NCI-H2029 (cell line): ENCODE data around the gene ESPNL.
A peak's percentile ranks its signal among the peaks of the same experiment; 100 is the strongest.
"Not testable (repeated sequence)": the region's sequence is repeated elsewhere in the genome, so short reads cannot be mapped to it uniquely, and the experiment has no call there.

Experiments used
- DNase-seq: peaks from one replicate; lab custom pipeline; 2025; lab: John Stamatoyannopoulos, UW

Gene ESPNL

DNA sequence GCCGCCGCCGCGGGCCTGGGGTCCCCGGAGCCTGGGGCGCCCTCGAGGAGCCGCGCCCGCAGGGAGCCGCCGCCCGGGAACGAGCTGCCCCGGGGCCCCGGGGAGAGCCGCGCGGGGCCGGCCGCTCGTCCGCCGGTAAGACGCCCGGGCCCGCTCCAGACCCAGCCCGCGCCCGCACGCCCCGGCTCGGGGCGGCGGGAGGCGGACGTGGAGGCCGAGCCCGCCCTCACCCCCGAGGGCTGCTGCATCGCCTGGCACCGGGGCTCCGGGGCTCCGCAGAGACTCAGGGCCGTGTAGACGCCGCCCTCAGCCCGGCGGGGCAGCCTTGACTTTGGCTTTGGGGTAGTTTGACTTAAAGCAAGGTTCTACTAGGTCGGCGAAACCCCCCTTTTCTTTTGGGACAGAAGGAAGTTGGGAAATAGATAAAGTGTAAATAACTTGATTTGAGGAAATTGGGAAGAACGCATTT, 59.0 kb downstream of the ESPNL start:
- DNase-seq = no peak

DNA sequence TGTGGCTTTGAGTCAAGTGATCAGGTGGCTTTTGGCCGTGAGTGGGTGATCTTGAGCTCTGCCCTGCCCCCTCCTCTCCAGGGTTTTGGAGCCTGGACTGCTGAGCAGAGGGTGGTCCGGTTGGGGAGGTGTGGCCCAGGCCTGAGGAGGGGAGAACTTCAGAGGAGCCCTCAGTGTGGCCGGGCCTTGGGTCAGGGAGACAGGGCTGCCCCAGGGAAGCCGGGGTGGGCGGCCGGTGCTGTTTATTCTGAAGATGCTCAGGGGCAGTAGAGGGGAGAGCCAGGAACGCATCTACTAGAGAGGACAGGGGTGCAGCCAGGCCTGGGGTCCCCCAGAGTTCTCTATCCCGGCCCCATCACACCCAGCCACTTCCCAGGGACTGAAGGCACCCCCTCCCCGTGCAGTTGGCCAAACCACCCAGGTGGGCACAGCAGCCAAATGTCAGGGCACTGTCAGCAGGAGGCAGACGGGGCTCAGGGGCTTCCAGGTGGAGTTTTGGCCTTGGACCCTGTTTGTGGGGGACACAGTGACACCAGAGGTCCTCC, 59.6 kb downstream of the ESPNL start:
- no peak for DNase-seq

DNA sequence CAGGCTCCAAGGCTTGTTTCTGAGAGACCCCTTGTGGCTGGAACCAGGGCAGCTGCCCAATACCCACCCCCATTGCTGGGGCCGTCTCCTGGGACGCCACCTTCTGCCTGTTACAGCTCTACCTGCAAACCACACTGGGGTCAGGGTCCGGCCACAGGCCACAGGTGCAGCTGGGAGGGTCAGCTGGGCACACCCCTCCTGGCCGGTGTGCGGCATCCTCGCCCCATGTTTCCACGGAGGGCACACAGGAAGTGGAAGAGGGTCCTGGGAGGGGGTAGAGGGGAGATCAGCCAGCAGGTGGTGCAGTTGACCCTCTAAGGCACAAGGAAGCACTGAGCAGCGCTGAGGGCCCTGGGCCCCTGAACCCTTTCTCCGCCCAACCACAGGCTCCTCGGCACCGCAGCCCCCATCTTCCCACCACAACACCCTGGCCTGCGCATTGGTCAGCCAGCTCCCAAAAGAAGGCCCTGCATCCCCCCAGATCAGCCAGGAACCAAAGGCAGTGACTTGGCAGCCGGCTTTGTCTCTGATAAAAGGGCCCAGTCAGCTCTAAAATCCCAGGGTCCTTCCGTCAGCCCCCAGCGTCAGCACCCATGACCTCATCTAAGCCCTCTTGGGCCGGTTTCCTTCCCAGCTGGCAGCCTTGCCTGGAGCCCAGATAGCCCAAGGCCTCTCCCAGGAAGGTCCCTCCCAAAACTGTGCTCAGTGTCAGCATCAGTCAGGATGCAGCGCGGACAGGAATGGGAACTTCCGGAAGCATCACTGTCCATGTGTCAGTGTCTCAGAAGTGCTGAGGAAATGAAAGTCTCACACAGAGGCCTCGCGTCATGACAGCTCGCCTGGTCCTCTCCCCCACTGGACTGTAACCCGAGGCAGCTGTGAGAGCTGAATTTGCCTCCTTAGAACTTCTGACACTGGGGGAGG, 60.3 kb downstream of the ESPNL start:
- no peak for DNase-seq

DNA sequence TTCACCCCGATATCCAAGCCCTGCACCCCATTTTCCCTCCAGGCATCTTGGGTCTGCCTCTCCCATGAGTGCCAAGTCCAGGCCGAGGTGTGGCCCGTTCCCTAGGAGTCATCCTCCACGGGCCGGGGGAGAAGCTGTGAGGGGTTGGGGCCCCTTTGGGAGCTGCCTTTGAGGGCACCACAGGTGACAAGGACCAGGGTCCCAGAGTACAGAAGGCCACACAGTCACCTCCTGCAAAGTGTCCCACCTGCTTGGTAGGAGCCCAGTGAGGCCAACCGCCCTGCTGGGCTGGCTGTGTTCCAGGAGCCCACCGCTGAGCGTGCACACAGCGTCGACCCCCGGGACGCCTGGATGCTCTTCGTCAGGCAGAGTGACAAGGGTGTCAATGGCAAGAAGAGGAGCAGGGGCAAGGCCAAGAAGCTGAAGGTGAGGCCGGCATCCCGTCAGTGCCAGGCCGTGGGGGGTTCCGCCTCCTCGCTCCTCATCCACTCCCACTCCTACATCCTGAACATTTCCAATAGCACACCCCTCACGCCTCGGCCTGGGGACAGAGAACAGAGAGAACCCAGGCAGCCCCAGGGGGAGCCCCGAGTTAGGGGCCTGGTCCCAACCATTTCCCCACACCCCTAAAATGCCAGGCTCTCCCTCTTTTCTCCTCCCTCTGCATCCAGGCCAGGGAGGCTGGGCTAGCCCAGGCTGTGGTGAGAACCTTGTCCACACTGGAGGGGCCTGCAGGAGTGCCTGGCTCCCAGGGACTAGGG, 61.3 kb downstream of the ESPNL start:
- no peak for DNase-seq

DNA sequence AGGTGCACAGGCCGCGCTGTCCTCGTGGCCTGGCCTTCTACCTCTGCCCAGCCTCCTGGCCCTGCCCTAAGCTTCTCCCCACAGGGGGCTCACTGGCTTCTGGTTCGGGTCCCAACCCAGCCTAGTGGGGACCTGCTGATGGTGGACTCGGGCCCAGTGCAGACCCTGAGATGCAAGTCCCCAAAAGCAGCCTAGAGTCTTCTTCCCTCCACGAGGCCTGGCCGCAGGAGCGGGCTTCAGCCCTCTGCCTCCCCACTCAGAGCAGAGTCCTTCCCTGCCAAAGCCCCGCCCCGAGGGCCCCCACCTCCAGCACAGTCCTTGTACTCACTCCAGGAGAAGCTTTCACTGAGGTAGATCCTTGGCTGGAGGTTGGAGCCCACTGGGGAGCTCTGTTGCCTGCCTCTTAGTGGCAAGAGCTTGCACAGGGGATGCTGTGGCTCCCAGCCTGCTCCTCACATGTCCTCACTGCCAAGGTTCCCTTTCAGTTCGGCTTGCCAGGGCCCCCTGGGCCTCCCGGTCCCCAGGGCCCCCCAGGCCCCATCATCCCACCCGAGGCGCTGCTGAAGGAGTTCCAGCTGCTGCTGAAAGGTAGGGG, 62.2 kb downstream of the ESPNL start:
- DNase-seq = no peak

DNA sequence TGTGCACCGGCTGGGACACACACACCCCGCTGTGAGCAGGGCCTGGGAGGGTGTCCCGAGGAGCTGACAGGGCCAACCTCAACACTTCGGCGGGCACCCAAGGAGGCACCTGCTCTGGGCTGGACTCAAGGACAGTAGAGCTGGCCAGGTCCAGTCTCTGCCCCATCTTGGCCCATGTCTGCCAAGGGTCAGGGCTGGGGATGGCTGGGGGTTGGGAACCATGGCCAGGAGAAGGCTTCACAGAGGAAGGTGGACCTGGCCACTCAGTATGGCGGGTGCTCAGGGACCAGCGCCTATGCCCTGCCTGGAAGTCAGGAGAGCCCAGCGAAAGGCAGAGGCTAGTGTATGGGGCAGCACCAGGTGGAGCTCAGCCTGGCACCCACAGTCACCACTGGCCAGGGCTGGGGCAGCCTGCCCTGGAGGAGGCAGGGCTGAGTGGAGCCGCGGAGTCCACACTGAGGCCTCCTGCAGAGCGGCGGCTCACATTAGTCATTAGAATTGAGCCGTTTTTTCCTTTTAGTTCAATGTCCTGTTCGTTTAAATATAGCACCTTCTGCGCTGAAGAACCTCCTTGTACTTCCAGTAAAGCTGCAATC, 62.8 kb downstream of the ESPNL start:
- DNase-seq = no peak

DNA sequence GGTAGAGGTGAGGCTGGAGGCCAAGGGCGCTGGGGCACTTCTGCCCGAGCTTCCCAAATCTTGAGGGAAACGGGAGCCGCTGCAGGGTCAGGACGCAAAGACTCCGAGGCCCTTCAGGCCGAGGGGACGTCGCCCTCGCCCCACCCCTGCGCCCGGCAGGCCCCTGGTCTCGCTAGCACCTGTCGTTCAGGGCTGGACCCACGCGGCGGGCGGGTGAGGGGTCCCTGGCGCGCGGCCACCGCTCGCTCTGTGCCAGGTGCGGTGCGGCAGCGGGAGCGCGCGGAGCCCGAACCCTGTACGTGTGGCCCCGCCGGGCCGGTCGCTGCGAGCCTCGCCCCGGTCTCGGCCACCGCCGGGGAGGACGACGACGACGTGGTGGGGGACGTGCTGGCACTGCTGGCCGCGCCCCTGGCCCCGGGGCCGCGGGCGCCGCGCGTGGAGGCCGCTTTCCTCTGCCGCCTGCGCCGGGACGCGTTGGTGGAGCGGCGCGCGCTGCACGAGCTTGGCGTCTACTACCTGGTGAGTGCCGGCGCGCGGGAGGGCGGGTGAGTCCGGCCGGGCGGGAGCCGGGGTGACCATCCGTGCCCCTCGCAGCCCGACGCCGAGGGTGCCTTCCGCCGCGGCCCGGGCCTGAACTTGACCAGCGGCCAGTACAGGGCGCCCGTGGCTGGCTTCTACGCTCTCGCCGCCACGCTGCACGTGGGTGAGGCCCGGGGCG, 63.5 kb downstream of the ESPNL start:
- no peak for DNase-seq

DNA sequence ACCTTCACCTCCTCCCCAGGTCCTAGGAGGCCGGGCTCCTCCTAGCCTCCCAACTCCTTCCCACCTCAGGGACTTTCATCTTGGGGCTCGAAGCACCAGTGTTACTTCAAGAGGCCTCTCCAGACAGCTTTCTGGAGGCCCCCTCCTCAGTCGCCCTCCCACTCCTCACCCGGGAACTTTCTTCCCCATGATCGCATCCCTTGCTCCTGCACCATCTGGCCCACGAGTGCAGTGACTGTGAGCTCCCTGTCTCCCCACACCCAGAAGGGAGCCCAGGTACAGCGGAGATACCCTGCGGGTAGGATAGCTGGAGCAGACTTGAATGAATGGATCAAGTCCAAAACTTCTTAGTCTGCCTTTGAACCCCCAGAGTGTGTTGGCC, 64.8 kb downstream of the ESPNL start:
- DNase-seq = no peak

DNA sequence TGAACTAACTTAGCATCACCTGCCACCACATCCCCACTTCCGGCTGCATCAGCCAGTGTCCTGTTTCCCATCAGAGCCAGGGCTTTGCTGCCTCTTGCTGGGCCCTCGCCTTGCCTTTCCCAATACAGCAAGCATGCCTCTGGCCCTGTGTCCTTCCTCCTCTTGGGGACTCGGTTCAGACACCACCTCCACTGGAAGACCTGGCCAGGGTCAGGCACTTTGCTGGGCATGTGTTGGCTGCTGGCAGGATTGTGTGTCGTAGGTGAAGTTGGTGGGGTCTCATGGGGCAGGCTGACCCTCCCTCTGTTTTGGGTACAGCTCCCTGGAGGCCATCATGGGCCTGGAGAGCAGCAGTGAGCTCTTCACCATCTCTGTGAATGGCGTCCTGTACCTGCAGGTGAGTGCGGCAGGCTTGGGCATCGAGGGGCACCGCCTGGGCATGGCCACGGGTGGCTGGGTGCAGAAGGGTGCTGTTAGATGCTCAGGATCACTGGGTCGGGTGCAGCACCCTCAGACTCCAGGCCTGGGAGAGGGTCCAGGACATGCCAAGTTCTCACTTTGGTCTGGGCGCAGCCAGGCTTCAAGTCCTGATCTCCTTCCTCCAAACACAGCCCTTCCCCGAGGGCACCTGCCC, 65.3 kb downstream of the ESPNL start:
- DNase-seq = no peak

DNA sequence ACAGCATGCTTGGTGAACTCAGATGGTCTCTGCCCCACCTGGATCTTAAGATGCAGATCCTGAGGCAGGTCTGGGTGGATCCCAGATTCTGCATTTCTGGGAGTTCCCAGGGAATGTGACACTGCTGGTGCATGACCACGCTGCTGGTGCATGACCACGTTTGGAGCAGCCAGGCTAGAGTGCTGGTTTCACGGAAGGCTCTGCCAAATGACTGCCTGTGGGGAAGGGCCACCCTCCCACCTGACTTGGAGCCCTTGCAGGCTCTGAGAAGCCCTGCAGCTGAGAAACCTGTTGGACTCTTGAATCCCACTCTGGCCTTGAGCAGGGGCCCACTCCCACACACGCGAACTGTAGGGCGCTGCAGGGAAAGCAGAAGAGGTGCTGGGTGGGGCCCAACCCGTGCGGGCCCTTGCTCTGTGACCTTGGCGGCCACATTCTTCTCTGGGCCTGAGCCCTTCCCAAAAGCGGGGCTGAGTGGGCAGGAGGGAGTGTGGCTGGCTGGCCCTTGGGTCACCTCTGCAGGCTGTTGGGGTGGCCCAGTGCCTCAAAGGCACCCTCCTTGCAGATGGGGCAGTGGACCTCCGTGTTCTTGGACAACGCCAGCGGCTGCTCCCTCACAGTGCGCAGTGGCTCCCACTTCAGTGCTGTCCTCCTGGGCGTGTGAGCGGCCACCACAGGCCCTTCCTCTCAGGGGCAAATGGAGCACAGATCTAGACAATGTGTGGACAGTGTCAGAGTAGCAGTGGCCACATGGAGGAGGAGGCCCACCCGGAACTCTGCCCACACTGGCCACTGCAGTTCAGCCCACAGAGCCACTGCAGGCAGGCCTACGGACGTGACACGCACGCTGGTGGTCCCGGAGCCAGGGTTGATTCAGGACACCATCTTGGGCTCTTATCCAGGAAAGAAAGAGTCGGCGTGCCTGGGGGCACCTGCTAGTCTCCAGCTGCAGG, 66.5 kb downstream of the ESPNL start:
- no peak for DNase-seq

DNA sequence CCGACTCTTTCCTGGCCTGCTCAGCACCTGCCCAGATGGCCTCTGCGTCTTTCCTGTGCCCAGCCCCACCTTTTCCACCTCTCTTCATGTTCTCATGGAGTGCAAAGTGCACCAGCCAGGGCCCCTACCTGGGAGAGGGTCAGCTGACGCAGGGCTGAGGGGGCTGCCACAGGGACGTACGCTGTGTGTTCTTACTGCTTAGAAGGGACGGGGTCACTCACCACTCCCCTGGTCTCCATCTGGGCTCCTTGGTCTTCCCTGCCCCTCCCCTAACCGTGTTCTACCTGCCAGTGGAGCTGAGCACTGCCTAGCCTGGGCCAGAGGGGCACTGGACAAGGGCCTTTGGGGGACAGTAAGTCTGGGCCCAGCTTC, 67.2 kb downstream of the ESPNL start:
- DNase-seq = no peak

DNA sequence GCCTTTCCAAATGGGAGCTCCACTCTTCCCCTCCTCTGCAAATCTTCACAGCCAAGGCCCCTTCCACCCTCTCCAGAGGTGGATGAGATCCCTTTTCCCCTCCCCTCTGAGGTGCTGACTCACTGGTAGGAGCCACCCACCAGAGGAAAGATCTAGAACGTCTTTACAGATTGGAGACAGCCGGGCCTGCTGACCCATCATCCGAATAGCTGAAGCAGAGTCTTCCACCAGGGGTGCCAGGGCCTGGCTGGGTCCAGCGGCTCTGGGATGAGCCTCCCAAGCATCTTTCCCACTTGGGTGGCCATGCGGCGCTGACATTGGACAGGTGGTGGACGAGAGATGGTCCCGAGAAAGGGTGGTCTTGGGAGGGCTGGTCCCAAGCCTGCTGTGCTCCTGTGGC, 67.6 kb downstream of the ESPNL start:
- DNase-seq = no peak

DNA sequence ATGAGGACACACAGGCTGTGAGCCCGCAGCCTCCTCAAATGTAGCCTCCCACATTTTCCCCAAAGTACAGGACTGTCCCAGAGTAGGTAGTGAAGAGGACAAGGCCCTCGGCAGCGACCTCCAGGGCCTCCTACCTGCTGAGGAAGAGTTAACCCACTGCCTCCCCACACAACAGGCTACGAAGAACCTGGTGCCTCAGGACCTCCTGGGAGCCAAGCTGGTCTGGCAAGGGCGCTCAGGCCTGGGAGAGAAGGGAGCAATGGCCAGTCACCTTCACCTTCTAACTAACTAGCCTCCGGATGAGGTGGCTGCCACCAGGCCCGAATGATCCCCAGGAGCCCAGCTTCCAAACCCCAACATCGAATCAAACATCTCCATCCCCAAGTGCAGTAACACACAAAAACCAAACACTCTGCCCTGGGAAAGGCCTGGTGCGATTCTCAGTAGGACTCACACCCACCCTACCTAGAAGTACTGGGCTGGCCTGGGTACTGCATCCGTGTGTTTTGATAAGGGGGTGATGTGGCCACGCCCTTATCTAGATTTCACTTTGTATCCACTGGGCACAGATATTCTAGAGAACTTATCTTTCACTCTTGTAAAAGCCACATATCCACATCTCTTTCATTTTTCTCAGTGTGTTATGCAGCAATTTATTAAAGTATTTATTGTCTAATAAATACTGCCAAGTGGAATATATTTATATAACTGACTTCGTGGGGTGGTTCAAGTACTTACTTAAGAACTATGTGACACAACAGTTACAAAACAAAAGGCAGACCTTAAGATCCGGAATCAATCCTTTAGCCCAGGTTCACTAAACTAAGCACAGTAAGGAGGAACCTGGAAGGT, 68.3 kb downstream of the ESPNL start:
- DNase-seq = no peak

DNA sequence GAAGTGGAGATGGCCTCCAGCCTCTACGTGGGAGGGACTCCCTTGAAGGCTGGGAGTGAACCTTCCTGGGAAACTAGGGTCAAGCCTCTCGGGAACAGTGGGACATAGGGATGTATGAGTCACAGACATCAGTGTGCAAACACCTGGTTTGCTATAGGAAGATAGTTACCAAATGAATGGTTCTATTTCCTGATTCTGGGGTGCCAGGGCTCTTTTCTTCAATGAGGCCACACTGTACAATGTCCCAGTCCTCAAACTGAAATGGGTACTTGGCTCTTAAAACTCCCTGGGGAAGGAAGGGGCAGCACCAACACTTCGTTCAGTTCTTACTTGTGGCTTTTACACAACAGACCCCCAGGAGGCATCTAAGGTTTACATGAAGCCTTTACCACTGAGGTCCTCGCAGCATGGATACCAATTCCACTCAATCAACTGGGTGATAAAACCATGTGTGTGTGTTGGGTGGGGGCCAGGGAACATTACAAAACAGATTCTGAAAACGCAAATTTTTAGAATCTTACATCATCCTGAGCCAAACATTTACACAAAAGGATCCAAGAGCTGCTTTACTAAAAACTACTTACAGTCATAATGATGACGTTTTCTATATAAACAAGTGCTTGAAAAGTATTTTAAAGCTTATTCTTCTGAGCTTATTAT, 69.0 kb downstream of the ESPNL start:
- DNase-seq = no peak

DNA sequence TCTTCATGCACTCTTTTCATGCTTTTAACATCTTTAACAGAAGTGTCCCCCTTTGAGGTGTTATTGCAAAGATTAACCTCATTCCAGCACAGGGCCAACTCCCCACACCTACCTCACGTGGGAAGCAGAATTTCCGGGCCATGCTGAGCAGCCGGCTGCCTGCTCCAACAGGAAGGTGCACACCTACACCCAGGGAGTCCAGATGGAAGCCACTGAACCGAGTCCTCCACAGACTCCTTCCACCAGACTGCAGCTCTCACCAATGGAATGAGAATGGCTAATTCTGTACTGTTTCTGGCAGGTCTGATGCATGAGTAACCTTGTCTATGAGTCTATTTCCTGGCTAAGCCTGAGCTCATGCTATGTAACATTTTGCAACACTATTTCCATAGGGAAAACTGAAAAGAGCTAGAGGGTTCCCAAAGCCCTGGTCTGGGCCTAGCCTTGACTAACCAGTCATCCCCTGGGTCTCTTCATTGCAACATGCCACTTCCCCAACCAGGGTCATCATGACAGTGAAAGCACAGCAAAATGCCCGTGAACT, 69.6 kb downstream of the ESPNL start:
- DNase-seq = no peak

DNA sequence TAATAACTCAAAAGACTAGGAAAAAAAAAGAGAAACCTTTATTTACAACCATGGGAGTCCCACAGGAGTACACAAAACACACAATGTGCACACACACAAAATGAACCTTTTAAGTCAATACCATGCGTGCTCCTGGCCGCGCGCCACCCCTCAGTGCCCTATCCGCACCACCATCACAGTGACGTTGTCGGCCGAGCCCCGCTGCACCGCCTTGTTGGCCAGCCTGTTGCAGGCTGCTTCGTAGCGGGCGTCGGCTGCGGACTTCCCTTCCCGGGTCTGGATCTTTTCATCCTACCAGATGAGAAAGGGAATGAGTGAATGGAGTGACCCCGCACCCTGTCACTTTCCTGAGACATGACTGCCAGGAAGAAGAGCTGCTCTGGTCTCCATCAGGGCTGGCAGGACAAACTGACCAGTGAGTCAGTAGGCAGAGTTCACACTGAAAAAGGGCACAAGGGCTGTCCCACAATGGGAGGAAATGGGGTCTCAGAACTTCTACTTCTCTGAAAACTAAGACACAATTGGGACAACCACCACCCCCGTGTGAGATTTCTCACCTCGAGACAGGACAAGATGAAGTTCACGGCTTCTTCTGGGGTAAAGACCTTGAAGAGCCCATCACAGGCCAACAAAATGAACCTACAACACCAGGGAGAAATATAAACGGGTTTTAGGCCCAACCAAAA, 70.4 kb downstream of the ESPNL start:
- DNase-seq = peak; percentile 70

DNA sequence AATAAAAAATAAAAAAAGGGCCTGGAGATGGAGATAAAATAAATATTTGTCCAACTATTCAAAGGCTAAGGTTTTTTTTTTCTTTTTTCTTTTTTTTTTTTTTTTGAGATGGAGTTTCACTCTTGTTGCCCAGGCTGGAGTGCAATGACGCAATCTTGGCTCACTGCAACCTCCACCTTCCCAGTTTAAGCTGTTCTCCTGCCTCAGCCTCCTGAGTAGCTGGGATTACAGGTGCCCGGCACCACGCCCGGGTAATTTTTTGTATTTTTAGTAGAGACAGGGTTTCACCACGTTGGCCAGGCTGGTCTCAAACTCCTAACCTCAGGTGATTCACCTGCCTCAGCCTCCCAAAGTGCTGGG, 70.9 kb downstream of the ESPNL start:
- DNase-seq = not testable (repeated sequence)
